Pancreas (tissue), 10 donors: ENCODE measurements around the gene SUFU. TPM values are rescaled to one million over a fixed set of nuclear protein-coding genes. Genes with fewer than 3 reads are reported as not detected.

ENCODE experiments used
- ATAC-seq, 4 donors: fragments of 200-7000 bp; cut with Tn5 transposase; one replicate each; pipeline versions ENCODE4 v1.8.0 to v1.9.1; 2020; ENCODE audit warnings: mild to moderate bottlenecking in 4 of 4, moderate library complexity in 4 of 4
- DNase-seq, 6 donors: peaks; one replicate each; pipeline ENCODE4 v3.0.0-alpha.2; 2020
- FAIRE-seq: peaks from 2 replicates; lab custom pipeline; 2012; peaks lifted over from hg19 to GRCh38; lab: Jason Lieb, UNC
- H3K27ac ChIP-seq, 4 donors: fragments of 200-600 bp; sonication (generic); 1 replicate in 3 of 4; 2 replicates in 1 of 4; pipeline versions ENCODE4 v1.5.0 to v1.8.0; 2020
- H3K27me3 ChIP-seq, 4 donors: fragments of 200-600 bp; one replicate each; pipeline ENCODE4 v1.8.0; 2021
- H3K36me3 ChIP-seq, 3 donors: fragments of 200-600 bp; sonication (generic) in 1 of 3; one replicate each; pipeline versions ENCODE4 v1.5.0 to v1.8.0; 2020 to 2021
- H3K4me1 ChIP-seq, 3 donors: fragments of 200-600 bp; one replicate each; pipeline ENCODE4 v1.8.0; 2021
- H3K4me3 ChIP-seq, 4 donors: fragments of 200-600 bp; sonication (generic) in 2 of 4; one replicate each; pipeline versions ENCODE4 v1.5.0 to v1.8.0; 2020 to 2021
- H3K9me3 ChIP-seq, 4 donors: fragments of 200-600 bp; one replicate each; pipeline ENCODE4 v1.8.0; 2021
- WGBS, 2 donors: extraction: QIAGEN DNeasy Blood & Tissue Kit; methylation state at CpG; one replicate each; pipeline ENCODE4 v1.1.7; 2013; 5-methylcytosine and 5-hydroxymethylcytosine counted together
- intact Hi-C, 3 donors: fragments of 100-400 bp; cut with DNase I; formaldehyde crosslinking; loops; one replicate each; pipeline versions ENCODE4 v1.11.1 to v1.14.2; 2022
- polyA plus RNA-seq, 2 donors: library from polyadenylated mRNA; stranded (reverse); fragments of 200-250 nt; gene quantifications; one replicate each; pipeline ENCODE4 v1.2.3, GENCODE V29; 2013
- total RNA-seq, 6 donors: library from RNA; stranded (reverse); fragmentation: NEBNext Ultra II Directional in 4 of 6; extraction: Animal tissue kit (Norgen Biotek cat#: 25700) in 4 of 6; gene quantifications; one replicate each; pipeline versions ENCODE4 v1.2.1 to v1.2.4, GENCODE V29; 2021 to 2023
- TF ChIP-seq, protein P1 (sequence below), 4 donors: fragments of 200-600 bp; sonication (generic) in 3 of 4; IDR thresholded peaks; one replicate each; pipeline versions ENCODE4 v1.5.0 to v1.8.0; 2021; ENCODE audit warnings: antibody characterized with exemption in 4 of 4
- donor health status: healthy with polysubstance abuse.
- donor health status: DM: no; HTN: no; CAD: no; lungs with moderate emphysema.
- donor health status: DM: no; HTN: no; CAD: no.
- donor health status: control.
- donor health status: control.
- donor health status: Bipolar disorder and iron deficiency.
- donor health status: DM: yes; HTN: yes; CAD: no.
- donor health status: DM: no; HTN: no; CAD: no.
- donor health status: DM: no; HTN: no; CAD: no.
- donor health status: DM: yes; HTN: yes; CAD: no.

Gene SUFU
- total and polyA plus RNA-seq, 8 donors: 1.9 to 7.8 (median 2.9) TPM

DNA sequence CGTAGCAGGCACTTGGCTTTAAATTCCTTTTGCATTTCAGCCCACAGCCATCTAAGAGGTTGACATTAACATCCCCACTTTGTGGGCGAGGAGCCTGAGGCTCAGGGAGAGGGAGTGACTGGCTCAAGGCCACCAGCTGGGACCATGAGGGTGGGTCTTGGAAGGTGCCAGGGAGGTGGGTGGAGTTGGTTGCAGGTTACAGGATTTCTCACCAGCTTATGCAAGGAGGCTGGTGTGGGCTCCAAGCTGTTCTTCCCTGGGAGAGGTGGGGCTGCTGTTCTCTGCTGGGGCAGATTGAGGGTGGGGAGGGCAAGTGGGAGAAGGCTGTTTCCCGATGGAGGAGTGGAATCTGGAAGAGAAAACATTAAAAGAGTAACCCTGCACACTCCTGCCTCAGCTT, 38.3 kb upstream of the SUFU start:
- Histone ChIP-seq H3K27me3 (no peaks in the 10 kb centered on the region), H3K27ac (no peak overlapping the region), H3K36me3 (no peaks in the 10 kb centered on the region), H3K4me1 (no peaks in the 10 kb centered on the region), H3K4me3 (no peak overlapping the region), H3K9me3 (no peaks in the 10 kb centered on the region)
- ATAC-seq: no peak
- intact Hi-C loops: no loop called here
- TF ChIP-seq, protein P1, sequence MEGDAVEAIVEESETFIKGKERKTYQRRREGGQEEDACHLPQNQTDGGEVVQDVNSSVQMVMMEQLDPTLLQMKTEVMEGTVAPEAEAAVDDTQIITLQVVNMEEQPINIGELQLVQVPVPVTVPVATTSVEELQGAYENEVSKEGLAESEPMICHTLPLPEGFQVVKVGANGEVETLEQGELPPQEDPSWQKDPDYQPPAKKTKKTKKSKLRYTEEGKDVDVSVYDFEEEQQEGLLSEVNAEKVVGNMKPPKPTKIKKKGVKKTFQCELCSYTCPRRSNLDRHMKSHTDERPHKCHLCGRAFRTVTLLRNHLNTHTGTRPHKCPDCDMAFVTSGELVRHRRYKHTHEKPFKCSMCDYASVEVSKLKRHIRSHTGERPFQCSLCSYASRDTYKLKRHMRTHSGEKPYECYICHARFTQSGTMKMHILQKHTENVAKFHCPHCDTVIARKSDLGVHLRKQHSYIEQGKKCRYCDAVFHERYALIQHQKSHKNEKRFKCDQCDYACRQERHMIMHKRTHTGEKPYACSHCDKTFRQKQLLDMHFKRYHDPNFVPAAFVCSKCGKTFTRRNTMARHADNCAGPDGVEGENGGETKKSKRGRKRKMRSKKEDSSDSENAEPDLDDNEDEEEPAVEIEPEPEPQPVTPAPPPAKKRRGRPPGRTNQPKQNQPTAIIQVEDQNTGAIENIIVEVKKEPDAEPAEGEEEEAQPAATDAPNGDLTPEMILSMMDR (IDR thresholded peaks at IDR 0.05): no peak
- FAIRE-seq: no peak
- DNase-seq: peak in 1 of 6 donors; percentile 25
- 53 to 61% methylated on average over 3 of the region's 3 CpGs for WGBS, 2 donors

DNA sequence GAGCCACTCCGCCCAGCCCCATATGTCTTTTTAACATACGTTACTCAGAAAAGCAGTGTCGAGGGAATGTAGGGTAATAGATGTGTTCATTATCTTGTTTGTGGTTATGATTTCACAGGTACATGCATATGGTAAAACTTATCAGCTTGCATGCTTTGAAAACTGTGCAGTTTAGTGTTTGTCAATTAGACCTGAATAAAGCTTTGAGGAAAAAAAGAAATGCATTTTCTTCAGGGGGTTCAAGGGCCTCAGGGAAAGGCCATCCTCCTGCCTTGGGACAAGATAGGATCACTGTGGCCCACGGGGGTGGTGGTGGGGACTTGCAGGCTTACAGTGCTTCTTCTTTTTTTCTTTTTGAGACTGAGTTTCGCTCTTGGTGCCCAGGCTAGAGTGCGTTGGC, 36.5 kb upstream of the SUFU start:
- intact Hi-C loops: no loop called here
- Histone ChIP-seq H3K27ac (no peak overlapping the region), H3K27me3 (no peaks in the 10 kb centered on the region), H3K9me3 (no peaks in the 10 kb centered on the region), H3K4me3 (no peak overlapping the region), H3K36me3 (no peaks in the 10 kb centered on the region), H3K4me1 (no peaks in the 10 kb centered on the region)
- ATAC-seq (no peak), FAIRE-seq (no peak), DNase-seq (peak in 1 of 6 donors; percentile 16)
- 68 to 85% methylated on average over 6 of the region's 6 CpGs for WGBS, 2 donors
- TF ChIP-seq, protein P1 (IDR thresholded peaks at IDR 0.05): no peak

DNA sequence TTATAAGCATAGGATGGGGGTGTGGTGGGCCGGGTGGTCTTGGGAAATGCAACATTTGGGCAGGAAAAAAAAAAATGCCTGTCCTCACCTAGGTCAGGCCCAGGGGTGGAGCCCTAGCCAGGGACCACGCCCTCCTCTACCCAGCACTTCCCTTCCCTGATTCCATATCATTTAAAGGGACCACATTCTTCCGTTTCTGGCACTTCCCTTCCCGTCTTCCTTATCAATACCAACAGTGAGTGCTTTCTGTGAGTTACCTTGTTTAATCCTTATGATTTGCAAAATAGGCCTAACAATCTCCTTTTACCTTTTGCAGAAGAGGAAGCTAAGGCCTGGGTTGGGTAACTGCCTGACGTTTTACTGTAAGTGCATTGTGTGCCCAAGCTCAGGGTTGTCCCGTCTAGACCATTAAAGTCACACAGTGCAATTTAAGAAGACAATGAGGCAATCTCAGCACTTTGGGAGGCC, 35.8 kb upstream of the SUFU start:
- H3K4me3 ChIP-seq: no peak overlapping the region
- DNase-seq (peak in 3 of 6 donors; percentile 34 to 54 (median 44)), FAIRE-seq (no peak), ATAC-seq (peak; percentile 49 to 66 (median 56))
- no peaks in the 10 kb centered on the region for H3K27me3 ChIP-seq
- H3K4me1 ChIP-seq: no peaks in the 10 kb centered on the region
- 22 to 43% methylated on average over 6 of the region's 6 CpGs for WGBS, 2 donors
- no peaks in the 10 kb centered on the region for H3K36me3 ChIP-seq
- H3K27ac ChIP-seq: no peak overlapping the region
- TF ChIP-seq, protein P1 (IDR thresholded peaks at IDR 0.05): no peak
- no peaks in the 10 kb centered on the region for H3K9me3 ChIP-seq
- intact Hi-C loops: no loop called here

DNA sequence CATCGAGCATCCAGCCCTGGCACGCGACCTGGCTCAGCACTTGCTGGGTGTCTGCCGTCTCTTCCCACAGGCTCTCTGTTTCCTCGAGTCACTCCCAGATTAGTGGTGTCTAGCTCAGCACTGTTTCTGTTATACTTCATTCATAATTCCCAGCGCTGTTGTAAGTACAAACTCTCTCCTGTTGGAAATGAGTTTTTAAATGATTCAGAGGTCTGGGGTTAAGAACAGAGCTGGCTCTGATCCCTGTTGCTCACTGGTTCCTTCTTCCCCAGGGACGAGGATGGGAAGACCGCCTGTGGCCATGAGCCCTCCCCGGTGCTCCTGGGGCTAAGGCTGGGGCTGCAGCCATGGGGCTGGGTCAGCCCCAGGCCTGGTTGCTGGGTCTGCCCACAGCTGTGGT, 35.1 kb upstream of the SUFU start:
- FAIRE-seq (no peak), ATAC-seq (peak in 3 of 4 donors; percentile 13 to 31 (median 29)), DNase-seq (no peak)
- Histone ChIP-seq H3K36me3 (no peaks in the 10 kb centered on the region), H3K9me3 (no peaks in the 10 kb centered on the region), H3K4me3 (no peak overlapping the region), H3K4me1 (no peaks in the 10 kb centered on the region), H3K27me3 (no peaks in the 10 kb centered on the region), H3K27ac (no peak overlapping the region)
- intact Hi-C loops: no loop called here
- WGBS, 2 donors: 81 to 86% methylated on average over 9 of the region's 9 CpGs
- TF ChIP-seq, protein P1 (IDR thresholded peaks at IDR 0.05): no peak
